ENCODE measurements around the gene EIF4E.
A peak's percentile ranks its signal among the peaks of the same experiment; 100 is the strongest.

EIF4E gene

GRCh38 chr4:98932539-98932938 is 3.6 kb upstream of the EIF4E start:
- H3K23ac ChIP-seq (ENCODE audit: low read length in 2 of 2), result no peak overlapping the region
- H3K9ac ChIP-seq (ENCODE audit: low read length), result no peak overlapping the region
- no peak overlapping the region for H3K4ac ChIP-seq (ENCODE audit: low read depth in 1 of 2, low read length in 2 of 2)
- H2BK12ac ChIP-seq (ENCODE audit: low read length in 2 of 2), result no peak overlapping the region
- H2BK5ac ChIP-seq (ENCODE audit: low read depth, low read length, poor library complexity, severe bottlenecking), result no peak overlapping the region
- no peak overlapping the region for H3K4me3 ChIP-seq (ENCODE audit: insufficient read depth in 1 of 2, low read depth in 1 of 2, low read length in 2 of 2)
- WGBS, result 88% methylated on average over 1 of the region's 3 CpGs
- H3K18ac ChIP-seq (ENCODE audit: low read depth in 1 of 2, low read length in 2 of 2), result no peak overlapping the region
- no peak overlapping the region for H3K27ac ChIP-seq (ENCODE audit: low read length, poor library complexity, severe bottlenecking)
- H4K8ac ChIP-seq (ENCODE audit: low read length), result no peak overlapping the region
- H2BK120ac ChIP-seq (ENCODE audit: low read depth, low read length), result no peak overlapping the region
- H4K91ac ChIP-seq (ENCODE audit: low read length), result no peak overlapping the region
- no peaks in the 10 kb centered on the region for H3K79me1 ChIP-seq (replicated peaks; ENCODE audit: low read length, poor library complexity, severe bottlenecking)
- H2BK15ac ChIP-seq (ENCODE audit: low read depth, poor library complexity, severe bottlenecking), result no peak overlapping the region
- no peak overlapping the region for H2AK5ac ChIP-seq (ENCODE audit: low read length, severe bottlenecking)
- H3K27me3 ChIP-seq (ENCODE audit: control insufficient read depth in 1 of 2, insufficient read depth in 1 of 2, low read length in 2 of 2), result no peaks in the 10 kb centered on the region
- no peak overlapping the region for H2AFZ ChIP-seq (ENCODE audit: low read depth, low read length)
- H3K9me3 ChIP-seq (ENCODE audit: control insufficient read depth, low read length), result no peaks in the 10 kb centered on the region
- H3K4me2 ChIP-seq (ENCODE audit: low read length, poor library complexity, severe bottlenecking), result no peak overlapping the region
- H3K36me3 ChIP-seq (ENCODE audit: control insufficient read depth in 1 of 2, insufficient read depth in 2 of 2, low read depth in 1 of 2, low read length in 2 of 2), result no peaks in the 10 kb centered on the region
- DNase-seq, result peak; percentile 55
- no peak overlapping the region for H3K14ac ChIP-seq (ENCODE audit: low read length in 2 of 2)
- peaks cover 7% of the 10 kb centered on the region for H3K4me1 ChIP-seq (ENCODE audit: control insufficient read depth, insufficient read depth, low read depth, low read length)

- Histone ChIP-seq H3K4me2 (ENCODE audit: low read length, poor library complexity, severe bottlenecking) (no peak overlapping the region), H3K79me1 (replicated peaks; ENCODE audit: low read length, poor library complexity, severe bottlenecking) (no peaks in the 10 kb centered on the region), H3K9ac (ENCODE audit: low read length) (peak overlapping the region; percentile 96), H2BK15ac (ENCODE audit: low read depth, poor library complexity, severe bottlenecking) (no peak overlapping the region), H3K27me3 (ENCODE audit: control insufficient read depth in 1 of 2, insufficient read depth in 1 of 2, low read length in 2 of 2) (no peaks in the 10 kb centered on the region), H3K23ac (ENCODE audit: low read length in 2 of 2) (no peak overlapping the region), H3K27ac (ENCODE audit: low read length, poor library complexity, severe bottlenecking) (peak overlapping the region; percentile 94), H3K9me3 (ENCODE audit: control insufficient read depth, low read length) (no peaks in the 10 kb centered on the region), H4K91ac (ENCODE audit: low read length) (no peak overlapping the region), H2AK5ac (ENCODE audit: low read length, severe bottlenecking) (no peak overlapping the region), H2BK120ac (ENCODE audit: low read depth, low read length) (no peak overlapping the region), H4K8ac (ENCODE audit: low read length) (no peak overlapping the region), H3K4ac (ENCODE audit: low read depth in 1 of 2, low read length in 2 of 2) (no peak overlapping the region), H3K4me1 (ENCODE audit: control insufficient read depth, insufficient read depth, low read depth, low read length) (peaks cover 6% of the 10 kb centered on the region), H3K14ac (ENCODE audit: low read length in 2 of 2) (no peak overlapping the region), H3K36me3 (ENCODE audit: control insufficient read depth in 1 of 2, insufficient read depth in 2 of 2, low read depth in 1 of 2, low read length in 2 of 2) (peaks cover 4 to 11% of the 10 kb centered on the region in 2 experiments), H2BK5ac (ENCODE audit: low read depth, low read length, poor library complexity, severe bottlenecking) (no peak overlapping the region), H2BK12ac (ENCODE audit: low read length in 2 of 2) (no peak overlapping the region), H3K4me3 (ENCODE audit: insufficient read depth in 1 of 2, low read depth in 1 of 2, low read length in 2 of 2) (peak overlapping the region in 1 of 2 experiments; percentile 99), H3K18ac (ENCODE audit: low read depth in 1 of 2, low read length in 2 of 2) (no peak overlapping the region), H2AFZ (ENCODE audit: low read depth, low read length) (no peak overlapping the region)
- DNase-seq, result peak; percentile 61
- 92% methylated on average over 1 of the region's 2 CpGs for WGBS
Observed at GRCh38 chr4:98930311-98930865, 1.5 kb upstream of the EIF4E start.

GRCh38 chr4:98929341-98930267 is 671 bp upstream of the EIF4E start:
- Histone ChIP-seq H3K4ac (ENCODE audit: low read depth in 1 of 2, low read length in 2 of 2) (peak overlapping the region; percentile 29 to 56), H2AFZ (ENCODE audit: low read depth, low read length) (peak overlapping the region; percentile 87), H2BK15ac (ENCODE audit: low read depth, poor library complexity, severe bottlenecking) (no peak overlapping the region), H2AK5ac (ENCODE audit: low read length, severe bottlenecking) (peak overlapping the region; percentile 89), H3K27ac (ENCODE audit: low read length, poor library complexity, severe bottlenecking) (peak overlapping the region; percentile 94), H2BK5ac (ENCODE audit: low read depth, low read length, poor library complexity, severe bottlenecking) (peak overlapping the region; percentile 33), H3K4me2 (ENCODE audit: low read length, poor library complexity, severe bottlenecking) (peak overlapping the region; percentile 61), H3K14ac (ENCODE audit: low read length in 2 of 2) (peak overlapping the region in 1 of 2 experiments; percentile 98), H3K4me1 (ENCODE audit: control insufficient read depth, insufficient read depth, low read depth, low read length) (peaks cover 6% of the 10 kb centered on the region), H3K23ac (ENCODE audit: low read length in 2 of 2) (peak overlapping the region in 1 of 2 experiments; percentile 97), H3K36me3 (ENCODE audit: control insufficient read depth in 1 of 2, insufficient read depth in 2 of 2, low read depth in 1 of 2, low read length in 2 of 2) (peaks cover 5 to 17% of the 10 kb centered on the region in 2 experiments), H2BK120ac (ENCODE audit: low read depth, low read length) (no peak overlapping the region), H4K8ac (ENCODE audit: low read length) (peak overlapping the region; percentile 63), H2BK12ac (ENCODE audit: low read length in 2 of 2) (peak overlapping the region; percentile 34 to 72), H3K9ac (ENCODE audit: low read length) (peak overlapping the region; percentile 96), H4K91ac (ENCODE audit: low read length) (peak overlapping the region; percentile 85), H3K27me3 (ENCODE audit: control insufficient read depth in 1 of 2, insufficient read depth in 1 of 2, low read length in 2 of 2) (no peaks in the 10 kb centered on the region), H3K9me3 (ENCODE audit: control insufficient read depth, low read length) (no peaks in the 10 kb centered on the region), H3K79me1 (replicated peaks; ENCODE audit: low read length, poor library complexity, severe bottlenecking) (no peaks in the 10 kb centered on the region), H3K18ac (ENCODE audit: low read depth in 1 of 2, low read length in 2 of 2) (peak overlapping the region; percentile 68 to 99), H3K4me3 (ENCODE audit: insufficient read depth in 1 of 2, low read depth in 1 of 2, low read length in 2 of 2) (peak overlapping the region; percentile 58 to 99)
- DNase-seq, result peak; percentile 98
- WGBS, result 36% methylated on average over 44 of the region's 44 CpGs

- Histone ChIP-seq H3K4me1 (ENCODE audit: control insufficient read depth, insufficient read depth, low read depth, low read length) (peaks cover 6% of the 10 kb centered on the region), H4K91ac (ENCODE audit: low read length) (no peak overlapping the region), H3K36me3 (ENCODE audit: control insufficient read depth in 1 of 2, insufficient read depth in 2 of 2, low read depth in 1 of 2, low read length in 2 of 2) (peaks cover 7 to 17% of the 10 kb centered on the region in 2 experiments), H3K4me3 (ENCODE audit: insufficient read depth in 1 of 2, low read depth in 1 of 2, low read length in 2 of 2) (peak overlapping the region; percentile 90 to 99), H2BK5ac (ENCODE audit: low read depth, low read length, poor library complexity, severe bottlenecking) (peak overlapping the region; percentile 71), H3K4me2 (ENCODE audit: low read length, poor library complexity, severe bottlenecking) (peak overlapping the region; percentile 65), H3K23ac (ENCODE audit: low read length in 2 of 2) (peak overlapping the region in 1 of 2 experiments; percentile 10), H3K27ac (ENCODE audit: low read length, poor library complexity, severe bottlenecking) (peak overlapping the region; percentile 89), H4K8ac (ENCODE audit: low read length) (no peak overlapping the region), H2AFZ (ENCODE audit: low read depth, low read length) (peak overlapping the region; percentile 72), H3K9me3 (ENCODE audit: control insufficient read depth, low read length) (no peaks in the 10 kb centered on the region), H2BK12ac (ENCODE audit: low read length in 2 of 2) (no peak overlapping the region), H2BK120ac (ENCODE audit: low read depth, low read length) (no peak overlapping the region), H3K27me3 (ENCODE audit: control insufficient read depth in 1 of 2, insufficient read depth in 1 of 2, low read length in 2 of 2) (no peaks in the 10 kb centered on the region), H3K4ac (ENCODE audit: low read depth in 1 of 2, low read length in 2 of 2) (peak overlapping the region; percentile 22 to 66), H3K14ac (ENCODE audit: low read length in 2 of 2) (peak overlapping the region in 1 of 2 experiments; percentile 80), H3K79me1 (replicated peaks; ENCODE audit: low read length, poor library complexity, severe bottlenecking) (no peaks in the 10 kb centered on the region), H3K9ac (ENCODE audit: low read length) (peak overlapping the region; percentile 96), H3K18ac (ENCODE audit: low read depth in 1 of 2, low read length in 2 of 2) (peak overlapping the region; percentile 96 to 99), H2BK15ac (ENCODE audit: low read depth, poor library complexity, severe bottlenecking) (no peak overlapping the region), H2AK5ac (ENCODE audit: low read length, severe bottlenecking) (peak overlapping the region; percentile 22)
- 1% methylated on average over 26 of the region's 26 CpGs for WGBS
- DNase-seq, result peak; percentile 91
Observed at GRCh38 chr4:98928131-98928504, 815 bp downstream of the EIF4E start.
